ENCODE data around the gene SPRED3. TPM values are rescaled to one million over a fixed set of nuclear protein-coding genes. Genes with fewer than 3 reads are reported as not detected.

Gene SPRED3
- total and polyA plus RNA-seq, 2 experiments from 2014 or later: 2.3 to 4.0 TPM

DNA sequence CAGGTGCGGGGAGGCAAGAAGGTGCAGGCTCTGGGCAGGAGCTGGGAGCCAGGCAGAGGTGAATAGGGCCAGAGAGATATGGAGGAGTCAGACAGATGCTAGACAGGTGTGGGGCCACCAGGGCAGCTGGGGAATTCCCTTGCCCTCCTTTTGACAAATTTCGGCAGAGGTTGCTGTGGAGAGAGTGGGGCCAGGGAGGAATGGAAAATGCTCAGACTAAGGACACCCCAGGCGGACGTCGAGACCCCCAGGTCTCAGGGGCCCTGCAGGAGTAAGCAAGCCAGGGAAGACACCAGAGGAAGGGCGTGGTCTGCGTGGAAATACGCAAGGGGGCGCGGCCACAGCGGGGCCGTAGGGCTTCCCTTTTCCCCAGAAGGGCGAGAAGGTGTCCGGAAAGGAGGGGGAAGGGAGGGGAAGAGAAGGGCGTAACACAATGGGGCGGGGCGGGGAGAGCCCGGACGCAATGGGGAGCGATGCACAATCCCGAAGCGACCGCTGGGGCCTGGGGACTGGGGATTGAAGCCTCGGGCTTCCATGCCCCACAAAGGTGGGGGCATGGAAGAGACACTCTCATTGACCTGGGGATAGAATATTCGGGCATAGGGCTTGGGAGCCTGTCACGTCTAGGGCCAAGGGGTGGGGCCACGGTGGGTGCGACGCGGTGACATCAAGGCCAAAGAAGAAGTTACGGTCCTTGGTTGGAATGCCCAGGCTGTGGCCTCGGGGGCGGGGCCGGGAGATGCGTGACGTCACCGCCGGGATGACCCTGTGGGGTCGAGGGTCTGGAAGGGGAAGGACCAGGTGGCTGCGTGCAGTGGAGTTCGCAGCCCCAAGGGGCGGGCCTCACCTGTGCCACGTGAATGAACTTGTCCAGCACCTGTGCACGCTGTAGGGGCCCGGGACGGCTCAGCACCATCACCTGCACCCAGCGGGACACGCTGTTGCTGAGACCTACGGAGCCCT is 29.3 kb downstream of the SPRED3 start:
- 8% methylated on average over 38 of the region's 49 CpGs for WGBS (ENCODE audit: low lambda C conversion rate, missing lambda C conversion rate)

GRCh38 chr19:38420935-38421334 is 32.4 kb downstream of the SPRED3 start:
- no peak overlapping the region for H3K4me3 ChIP-seq
- H2AFZ ChIP-seq: no peak overlapping the region
- DNase-seq (ENCODE audit: low spot score): no peak
- H3K36me3 ChIP-seq (replicated peaks; ENCODE audit: insufficient read depth, low read depth): no peaks in the 10 kb centered on the region
- TF ChIP-seq, protein P1, sequence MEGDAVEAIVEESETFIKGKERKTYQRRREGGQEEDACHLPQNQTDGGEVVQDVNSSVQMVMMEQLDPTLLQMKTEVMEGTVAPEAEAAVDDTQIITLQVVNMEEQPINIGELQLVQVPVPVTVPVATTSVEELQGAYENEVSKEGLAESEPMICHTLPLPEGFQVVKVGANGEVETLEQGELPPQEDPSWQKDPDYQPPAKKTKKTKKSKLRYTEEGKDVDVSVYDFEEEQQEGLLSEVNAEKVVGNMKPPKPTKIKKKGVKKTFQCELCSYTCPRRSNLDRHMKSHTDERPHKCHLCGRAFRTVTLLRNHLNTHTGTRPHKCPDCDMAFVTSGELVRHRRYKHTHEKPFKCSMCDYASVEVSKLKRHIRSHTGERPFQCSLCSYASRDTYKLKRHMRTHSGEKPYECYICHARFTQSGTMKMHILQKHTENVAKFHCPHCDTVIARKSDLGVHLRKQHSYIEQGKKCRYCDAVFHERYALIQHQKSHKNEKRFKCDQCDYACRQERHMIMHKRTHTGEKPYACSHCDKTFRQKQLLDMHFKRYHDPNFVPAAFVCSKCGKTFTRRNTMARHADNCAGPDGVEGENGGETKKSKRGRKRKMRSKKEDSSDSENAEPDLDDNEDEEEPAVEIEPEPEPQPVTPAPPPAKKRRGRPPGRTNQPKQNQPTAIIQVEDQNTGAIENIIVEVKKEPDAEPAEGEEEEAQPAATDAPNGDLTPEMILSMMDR (IDR thresholded peaks at IDR 0.05; ENCODE audit: poor library complexity): no peak
- TF ChIP-seq EZH2 (IDR thresholded peaks at IDR 0.05; ENCODE audit: borderline replicate concordance): no peak
- TF ChIP-seq EZH2phosphoT487 (IDR thresholded peaks at IDR 0.05; ENCODE audit: low read depth, severe bottlenecking, unreplicated experiment): no peak
- H3K27me3 ChIP-seq: no peaks in the 10 kb centered on the region
- WGBS (ENCODE audit: low lambda C conversion rate, missing lambda C conversion rate): 88% methylated on average over 9 of the region's 9 CpGs
- no peaks in the 10 kb centered on the region for H3K9me2 ChIP-seq (replicated peaks; ENCODE audit: insufficient read depth)
- H3K4me1 ChIP-seq (ENCODE audit: insufficient read depth): peaks cover 8% of the 10 kb centered on the region
- no peaks in the 10 kb centered on the region for H3K79me2 ChIP-seq
- no peaks in the 10 kb centered on the region for H3K9me3 ChIP-seq (ENCODE audit: low read depth)
- H3K4me2 ChIP-seq: no peak overlapping the region
- H3K27ac ChIP-seq: no peak overlapping the region
- H4K20me1 ChIP-seq (ENCODE audit: insufficient read depth, poor library complexity, severe bottlenecking): no peaks in the 10 kb centered on the region

More for the DNA sequence above, 29.3 kb downstream of the SPRED3 start:
- H3K4me2 ChIP-seq: peak overlapping the region; percentile 91
- no peak overlapping the region for H3K27ac ChIP-seq
- no peaks in the 10 kb centered on the region for H3K36me3 ChIP-seq (replicated peaks; ENCODE audit: insufficient read depth, low read depth)
- H3K4me3 ChIP-seq: no peak overlapping the region
- H3K9me3 ChIP-seq (ENCODE audit: low read depth): no peaks in the 10 kb centered on the region
- H3K4me1 ChIP-seq (ENCODE audit: insufficient read depth): peaks cover 8% of the 10 kb centered on the region
- no peaks in the 10 kb centered on the region for H3K27me3 ChIP-seq
- no peaks in the 10 kb centered on the region for H4K20me1 ChIP-seq (ENCODE audit: insufficient read depth, poor library complexity, severe bottlenecking)
- peak overlapping the region; percentile 60 for H2AFZ ChIP-seq
- no peaks in the 10 kb centered on the region for H3K9me2 ChIP-seq (replicated peaks; ENCODE audit: insufficient read depth)
- peak; percentile 78 for DNase-seq (ENCODE audit: low spot score)
- TF ChIP-seq EZH2 (IDR thresholded peaks at IDR 0.05; ENCODE audit: borderline replicate concordance) (no peak), EZH2phosphoT487 (IDR thresholded peaks at IDR 0.05; ENCODE audit: low read depth, severe bottlenecking, unreplicated experiment) (no peak)
- TF ChIP-seq, protein P1 (IDR thresholded peaks at IDR 0.05; ENCODE audit: poor library complexity): no peak
- H3K79me2 ChIP-seq: no peaks in the 10 kb centered on the region

DNA sequence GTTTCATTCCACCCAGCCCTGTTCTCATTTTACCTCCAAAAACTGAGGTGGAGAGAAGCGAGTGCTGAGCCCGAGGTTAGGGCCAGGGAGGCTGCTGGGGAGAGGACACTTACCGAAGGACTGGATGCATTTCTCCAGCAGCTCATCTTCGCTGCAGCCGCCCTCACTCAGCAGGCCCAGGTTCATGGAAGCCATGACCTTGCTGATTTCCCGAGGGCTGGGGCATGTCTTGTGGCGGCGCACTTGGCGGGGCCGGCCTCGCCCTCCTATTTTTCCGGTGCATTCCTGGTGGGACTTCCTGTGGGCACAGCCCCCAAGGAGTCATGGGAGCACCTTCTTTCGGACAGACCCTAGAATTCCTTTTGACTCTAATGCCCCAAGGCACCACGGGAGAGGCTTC is 33.4 kb downstream of the SPRED3 start:
- Histone ChIP-seq H3K4me3 (no peak overlapping the region), H3K27ac (no peak overlapping the region), H3K27me3 (no peaks in the 10 kb centered on the region), H2AFZ (no peak overlapping the region), H4K20me1 (ENCODE audit: insufficient read depth, poor library complexity, severe bottlenecking) (no peaks in the 10 kb centered on the region), H3K4me1 (ENCODE audit: insufficient read depth) (peaks cover 8% of the 10 kb centered on the region), H3K79me2 (no peaks in the 10 kb centered on the region), H3K4me2 (no peak overlapping the region), H3K9me3 (ENCODE audit: low read depth) (no peaks in the 10 kb centered on the region), H3K9me2 (replicated peaks; ENCODE audit: insufficient read depth) (no peaks in the 10 kb centered on the region), H3K36me3 (replicated peaks; ENCODE audit: insufficient read depth, low read depth) (no peaks in the 10 kb centered on the region)
- no peak for DNase-seq (ENCODE audit: low spot score)
- WGBS (ENCODE audit: low lambda C conversion rate, missing lambda C conversion rate): 91% methylated on average over 14 of the region's 14 CpGs
- TF ChIP-seq, protein P1 (IDR thresholded peaks at IDR 0.05; ENCODE audit: poor library complexity): no peak
- TF ChIP-seq EZH2 (IDR thresholded peaks at IDR 0.05; ENCODE audit: borderline replicate concordance) (no peak), EZH2phosphoT487 (IDR thresholded peaks at IDR 0.05; ENCODE audit: low read depth, severe bottlenecking, unreplicated experiment) (no peak)

Data from hepatocyte (in vitro differentiated cells).